ENCODE measurements around the gene SPNS3.

Gene SPNS3

GRCh38 chr17:4500191-4500571 is 66.4 kb downstream of the SPNS3 start:
- H3K9ac ChIP-seq, result no peak overlapping the region
- no peaks in the 10 kb centered on the region for H3K79me2 ChIP-seq
- H3K27ac ChIP-seq, result no peak overlapping the region
- H2AFZ ChIP-seq, result no peak overlapping the region
- H3K27me3 ChIP-seq (ENCODE audit: control insufficient read depth, insufficient read depth, low read length), result no peaks in the 10 kb centered on the region
- no peaks in the 10 kb centered on the region for H3K4me1 ChIP-seq
- no peak overlapping the region for H3K4me3 ChIP-seq (ENCODE audit: low read depth, low read length)
- H3K36me3 ChIP-seq (ENCODE audit: control insufficient read depth, insufficient read depth, low read length), result no peaks in the 10 kb centered on the region
- H3K9me3 ChIP-seq (ENCODE audit: control insufficient read depth, low read length), result no peaks in the 10 kb centered on the region
- H3K4me2 ChIP-seq (ENCODE audit: low read length), result peak overlapping the region; percentile 51
- TF ChIP-seq CTCF (IDR thresholded peaks at IDR 0.05), result no peak

GRCh38 chr17:4501295-4501949 is 67.7 kb downstream of the SPNS3 start:
- no peak overlapping the region for H3K27ac ChIP-seq
- no peaks in the 10 kb centered on the region for H3K27me3 ChIP-seq (ENCODE audit: control insufficient read depth, insufficient read depth, low read length)
- no peak overlapping the region for H2AFZ ChIP-seq
- no peak overlapping the region for H3K9ac ChIP-seq
- no peak for TF ChIP-seq CTCF (IDR thresholded peaks at IDR 0.05)
- H3K4me3 ChIP-seq (ENCODE audit: low read depth, low read length), result no peak overlapping the region
- no peaks in the 10 kb centered on the region for H3K36me3 ChIP-seq (ENCODE audit: control insufficient read depth, insufficient read depth, low read length)
- H3K4me2 ChIP-seq (ENCODE audit: low read length), result no peak overlapping the region
- H3K79me2 ChIP-seq, result no peaks in the 10 kb centered on the region
- no peaks in the 10 kb centered on the region for H3K4me1 ChIP-seq
- H3K9me3 ChIP-seq (ENCODE audit: control insufficient read depth, low read length), result no peaks in the 10 kb centered on the region

GRCh38 chr17:4502466-4503154 is 68.9 kb downstream of the SPNS3 start:
- Histone ChIP-seq H3K27me3 (ENCODE audit: control insufficient read depth, insufficient read depth, low read length) (no peaks in the 10 kb centered on the region), H3K27ac (no peak overlapping the region), H2AFZ (no peak overlapping the region), H3K79me2 (no peaks in the 10 kb centered on the region), H3K9ac (no peak overlapping the region), H3K4me3 (ENCODE audit: low read depth, low read length) (no peak overlapping the region), H3K4me2 (ENCODE audit: low read length) (no peak overlapping the region), H3K4me1 (peaks cover 2% of the 10 kb centered on the region), H3K36me3 (ENCODE audit: control insufficient read depth, insufficient read depth, low read length) (no peaks in the 10 kb centered on the region), H3K9me3 (ENCODE audit: control insufficient read depth, low read length) (no peaks in the 10 kb centered on the region)
- no peak for TF ChIP-seq CTCF (IDR thresholded peaks at IDR 0.05)

- Histone ChIP-seq H3K4me1 (peaks cover 5% of the 10 kb centered on the region), H3K4me3 (ENCODE audit: low read depth, low read length) (no peak overlapping the region)
Observed at GRCh38 chr17:4503283-4504025, 69.7 kb downstream of the SPNS3 start.

More at GRCh38 chr17:4503283-4504025, 69.7 kb downstream of the SPNS3 start:
- Histone ChIP-seq H3K27ac (peak overlapping the region; percentile 24), H3K36me3 (ENCODE audit: control insufficient read depth, insufficient read depth, low read length) (no peaks in the 10 kb centered on the region), H3K9ac (no peak overlapping the region), H2AFZ (no peak overlapping the region), H3K9me3 (ENCODE audit: control insufficient read depth, low read length) (no peaks in the 10 kb centered on the region), H3K79me2 (no peaks in the 10 kb centered on the region), H3K27me3 (ENCODE audit: control insufficient read depth, insufficient read depth, low read length) (no peaks in the 10 kb centered on the region), H3K4me2 (ENCODE audit: low read length) (no peak overlapping the region)
- TF ChIP-seq CTCF (IDR thresholded peaks at IDR 0.05), result no peak
